Neural crest cell (in vitro differentiated cells): Measurements from ENCODE around the gene FLNC. TPM values are rescaled to one million over a fixed set of nuclear protein-coding genes. Genes with fewer than 3 reads are reported as not detected.

Experiments
- DNase-seq: peaks from one replicate; pipeline ENCODE4 v3.0.0; 2021; ENCODE audit warnings: low read depth, mixed read lengths, low spot score
- H3K27ac Mint-ChIP-seq: one replicate; pipeline ENCODE4 v1.8.0; 2021; ENCODE audit warnings: mild to moderate bottlenecking, mixed read lengths; ENCODE audit not compliant: unreplicated experiment
- H3K27me3 Mint-ChIP-seq: 2 replicates; pipeline ENCODE4 v1.8.0; 2021; ENCODE audit warnings: low read depth, mild to moderate bottlenecking, mixed read lengths
- H3K36me3 Mint-ChIP-seq: 2 replicates; pipeline ENCODE4 v1.8.0; 2021; ENCODE audit warnings: low read depth, mild to moderate bottlenecking, mixed read lengths
- H3K4me1 Mint-ChIP-seq: 2 replicates; pipeline ENCODE4 v1.8.0; 2021; ENCODE audit warnings: mixed read lengths
- H3K4me3 Mint-ChIP-seq: one replicate; pipeline ENCODE4 v1.8.0; 2021; ENCODE audit warnings: mild to moderate bottlenecking, mixed read lengths
- H3K9me3 Mint-ChIP-seq: 2 replicates; pipeline ENCODE4 v1.8.0; 2021; ENCODE audit warnings: mixed read lengths
- total RNA-seq: library from RNA; stranded (reverse); gene quantifications from 2 replicates; pipeline ENCODE4 v1.2.1, GENCODE V29; 2021
- TF ChIP-seq, protein P1 (sequence below): fragments of 200-600 bp; sonication (generic); conservative IDR thresholded peaks from 2 replicates; pipeline ENCODE4 v1.5.0; 2021; ENCODE audit warnings: antibody characterized with exemption, mild to moderate bottlenecking

The FLNC gene
- total RNA-seq, 1 donor from 2014 or later = 5.6 TPM

- Mint-ChIP-seq H3K36me3 (peaks cover 2% of the 10 kb centered on the region), H3K4me3 (peak overlapping the region; percentile 94), H3K4me1 (peaks cover 19% of the 10 kb centered on the region), H3K27me3 (peaks cover 4% of the 10 kb centered on the region), H3K9me3 (no peaks in the 10 kb centered on the region), H3K27ac (no peak overlapping the region)
- TF ChIP-seq, protein P1, sequence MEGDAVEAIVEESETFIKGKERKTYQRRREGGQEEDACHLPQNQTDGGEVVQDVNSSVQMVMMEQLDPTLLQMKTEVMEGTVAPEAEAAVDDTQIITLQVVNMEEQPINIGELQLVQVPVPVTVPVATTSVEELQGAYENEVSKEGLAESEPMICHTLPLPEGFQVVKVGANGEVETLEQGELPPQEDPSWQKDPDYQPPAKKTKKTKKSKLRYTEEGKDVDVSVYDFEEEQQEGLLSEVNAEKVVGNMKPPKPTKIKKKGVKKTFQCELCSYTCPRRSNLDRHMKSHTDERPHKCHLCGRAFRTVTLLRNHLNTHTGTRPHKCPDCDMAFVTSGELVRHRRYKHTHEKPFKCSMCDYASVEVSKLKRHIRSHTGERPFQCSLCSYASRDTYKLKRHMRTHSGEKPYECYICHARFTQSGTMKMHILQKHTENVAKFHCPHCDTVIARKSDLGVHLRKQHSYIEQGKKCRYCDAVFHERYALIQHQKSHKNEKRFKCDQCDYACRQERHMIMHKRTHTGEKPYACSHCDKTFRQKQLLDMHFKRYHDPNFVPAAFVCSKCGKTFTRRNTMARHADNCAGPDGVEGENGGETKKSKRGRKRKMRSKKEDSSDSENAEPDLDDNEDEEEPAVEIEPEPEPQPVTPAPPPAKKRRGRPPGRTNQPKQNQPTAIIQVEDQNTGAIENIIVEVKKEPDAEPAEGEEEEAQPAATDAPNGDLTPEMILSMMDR = no peak
- DNase-seq = no peak
Measured at GRCh38 chr7:128861957-128862570, 31.9 kb downstream of the FLNC start.

DNA sequence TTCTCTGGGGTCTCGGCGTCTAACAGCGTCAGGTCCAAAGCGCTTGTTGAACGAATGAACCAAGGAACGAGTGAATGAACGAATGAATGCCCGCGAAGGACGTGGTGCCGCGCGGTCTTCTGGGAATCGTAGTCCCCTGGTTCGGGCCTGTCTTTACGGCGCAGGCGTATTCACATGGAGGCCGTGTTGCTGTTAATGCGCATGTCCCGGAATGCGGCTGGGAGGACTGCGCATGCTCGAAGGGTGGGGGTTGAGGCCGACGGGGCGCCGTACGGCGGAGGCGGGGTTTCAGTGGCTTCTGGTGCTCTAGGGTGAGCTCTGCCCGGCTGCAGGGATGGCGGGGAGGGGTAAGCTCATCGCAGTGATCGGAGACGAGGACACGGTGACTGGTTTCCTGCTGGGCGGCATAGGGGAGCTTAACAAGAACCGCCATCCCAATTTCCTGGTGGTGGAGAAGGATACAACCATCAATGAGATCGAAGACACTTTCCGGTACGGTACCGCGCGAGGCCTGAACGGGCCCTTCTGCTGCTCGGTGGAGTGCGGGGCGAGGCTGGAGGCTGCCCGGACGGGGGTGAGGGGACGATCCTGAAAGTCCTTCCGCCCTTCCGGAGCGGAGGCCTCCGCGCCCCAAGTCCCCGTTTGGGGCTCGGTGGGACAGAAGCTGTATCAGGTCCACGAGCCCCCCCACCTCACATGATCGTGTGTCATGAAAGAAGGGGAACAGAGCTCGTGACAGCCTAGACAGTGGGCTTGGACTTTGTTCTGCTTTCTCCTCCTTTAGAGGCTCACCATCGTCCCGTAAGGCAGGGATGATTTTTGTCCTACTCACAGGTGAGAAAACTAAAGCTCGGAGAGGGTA is 32.6 kb downstream of the FLNC start, which contains the start of gene ATP6V1F:
ATP6V1F (plus strand) TSS at position 286 of the 862 bp plus-strand sequence; CDS start at position 335, 49 bp downstream.
- Mint-ChIP-seq H3K27ac (peak within 1 kb of the TSS; percentile 95), H3K27me3 (peaks cover 9% of the 10 kb centered on the region), H3K4me1 (peaks cover 19% of the 10 kb centered on the region), H3K36me3 (peaks cover 3% of the 10 kb centered on the region), H3K4me3 (peak within 1 kb of the TSS; percentile 94), H3K9me3 (no peaks in the 10 kb centered on the region)
- TF ChIP-seq, protein P1 = no peak
- peak; percentile 100 for DNase-seq

DNA sequence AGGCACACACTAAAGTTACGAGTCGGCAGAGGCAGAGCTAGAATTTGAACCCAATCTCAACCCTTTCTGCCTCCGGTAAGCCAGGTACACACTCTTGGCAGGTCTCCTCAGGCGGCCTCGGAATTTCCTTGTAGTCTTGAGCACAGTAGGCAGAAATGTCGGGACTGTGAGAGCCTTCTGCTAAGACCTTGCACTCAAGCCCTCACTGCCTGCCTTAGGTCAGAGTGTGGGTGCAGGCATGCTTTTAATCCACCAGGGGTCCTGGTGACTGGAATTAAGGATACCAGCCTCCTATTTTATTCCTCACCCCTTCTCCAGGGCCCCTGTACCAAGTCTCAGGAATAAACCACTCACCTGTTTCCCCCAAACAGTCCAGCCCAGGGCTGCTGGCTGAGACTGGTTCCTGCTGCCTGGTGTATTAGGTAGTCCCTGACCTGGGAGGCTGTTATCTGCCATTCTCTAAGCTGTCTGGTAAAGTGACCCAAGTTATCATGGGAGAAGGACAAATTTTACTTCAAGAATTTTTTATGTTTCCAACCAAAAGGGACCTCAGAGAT is 33.3 kb downstream of the FLNC start:
- Mint-ChIP-seq H3K4me1 (peaks cover 21% of the 10 kb centered on the region), H3K27ac (no peak overlapping the region), H3K4me3 (peak overlapping the region; percentile 94), H3K36me3 (peaks cover 4% of the 10 kb centered on the region), H3K9me3 (no peaks in the 10 kb centered on the region), H3K27me3 (peaks cover 16% of the 10 kb centered on the region)
- TF ChIP-seq, protein P1 = peak; percentile 70
- DNase-seq = peak; percentile 54

DNA sequence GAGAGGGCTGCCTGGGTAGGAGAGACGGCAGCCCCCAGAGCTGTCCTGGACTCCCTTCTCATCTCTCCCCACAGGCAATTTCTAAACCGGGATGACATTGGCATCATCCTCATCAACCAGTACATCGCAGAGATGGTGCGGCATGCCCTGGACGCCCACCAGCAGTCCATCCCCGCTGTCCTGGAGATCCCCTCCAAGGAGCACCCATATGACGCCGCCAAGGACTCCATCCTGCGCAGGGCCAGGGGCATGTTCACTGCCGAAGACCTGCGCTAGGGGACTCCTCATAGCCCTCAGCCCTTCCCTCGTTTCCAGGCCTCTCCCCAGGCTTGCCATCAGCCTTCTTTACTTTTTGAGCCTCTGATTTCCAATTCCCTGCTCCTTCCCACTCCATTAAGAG is 35.1 kb downstream of the FLNC start:
- H3K27me3 Mint-ChIP-seq = peaks cover 25% of the 10 kb centered on the region
- no peak overlapping the region for H3K27ac Mint-ChIP-seq
- peaks cover 4% of the 10 kb centered on the region for H3K36me3 Mint-ChIP-seq
- peak overlapping the region; percentile 81 for H3K4me3 Mint-ChIP-seq
- no peaks in the 10 kb centered on the region for H3K9me3 Mint-ChIP-seq
- TF ChIP-seq, protein P1 = no peak
- H3K4me1 Mint-ChIP-seq = peaks cover 29% of the 10 kb centered on the region
- DNase-seq = no peak

DNA sequence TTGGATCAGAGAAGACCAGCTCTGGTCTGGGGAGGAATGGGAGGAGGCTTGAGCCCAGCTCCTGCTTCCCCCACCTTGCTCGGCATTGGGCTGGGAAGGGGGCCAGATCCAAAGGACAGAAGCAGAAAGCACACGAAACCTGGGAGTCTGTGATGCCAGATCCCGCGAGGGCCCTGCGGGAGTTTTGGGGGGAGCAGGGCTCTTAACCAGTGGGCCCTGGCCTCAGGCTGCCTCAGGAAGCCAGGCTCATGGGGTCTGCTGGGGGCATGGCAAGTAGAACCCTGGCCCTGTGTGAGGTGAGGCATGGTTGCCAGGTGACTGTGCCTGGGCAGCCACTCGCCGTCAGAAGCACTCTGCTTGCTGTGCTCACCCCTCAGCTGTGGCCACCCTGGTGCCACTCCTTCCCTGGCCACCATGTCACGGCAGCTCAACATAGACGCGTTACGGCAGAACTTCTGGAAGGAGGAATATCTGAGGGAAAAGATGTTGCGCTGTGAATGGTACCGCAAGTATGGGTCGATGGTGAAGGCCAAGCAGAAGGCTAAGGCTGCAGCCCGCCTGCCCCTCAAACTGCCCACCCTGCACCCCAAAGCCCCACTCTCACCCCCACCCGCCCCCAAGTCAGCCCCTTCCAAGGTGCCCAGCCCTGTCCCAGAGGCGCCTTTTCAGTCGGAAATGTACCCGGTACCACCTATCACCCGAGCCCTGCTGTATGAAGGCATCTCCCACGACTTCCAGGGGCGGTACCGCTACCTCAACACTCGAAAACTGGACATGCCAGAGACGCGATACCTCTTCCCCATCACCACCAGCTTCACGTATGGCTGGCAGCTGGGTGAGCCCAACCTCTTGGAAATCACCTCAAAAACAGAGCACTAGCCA is 36.0 kb downstream of the FLNC start:
- peaks cover 29% of the 10 kb centered on the region for H3K27me3 Mint-ChIP-seq
- peak overlapping the region; percentile 81 for H3K4me3 Mint-ChIP-seq
- H3K27ac Mint-ChIP-seq = no peak overlapping the region
- no peak for DNase-seq
- peaks cover 4% of the 10 kb centered on the region for H3K36me3 Mint-ChIP-seq
- TF ChIP-seq, protein P1 = no peak
- no peaks in the 10 kb centered on the region for H3K9me3 Mint-ChIP-seq
- H3K4me1 Mint-ChIP-seq = peaks cover 30% of the 10 kb centered on the region
